Measurements from ENCODE around the gene MSMP.
A peak's percentile ranks its signal among the peaks of the same experiment; 100 is the strongest.

Gene MSMP

DNA sequence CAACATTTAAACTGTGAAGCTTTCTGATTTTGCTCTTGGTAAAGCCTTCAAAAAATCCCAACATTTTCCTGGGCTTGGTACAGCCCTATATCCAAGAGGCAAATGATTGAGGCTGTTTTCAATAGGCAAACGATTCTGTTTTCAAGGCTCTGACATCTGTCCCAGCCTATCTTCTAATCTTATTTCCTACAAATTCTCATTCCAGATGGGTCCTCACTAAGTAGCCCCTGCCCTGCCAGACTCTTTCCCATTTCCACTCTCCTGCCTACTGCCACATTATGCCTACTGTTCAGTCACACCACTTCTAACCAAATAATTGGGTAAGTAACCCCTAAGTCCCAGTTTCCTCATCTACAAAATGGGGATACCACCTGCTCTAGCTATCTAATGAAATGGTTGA is 8.5 kb downstream of the MSMP start:
- no peak overlapping the region for H3K4me3 ChIP-seq (ENCODE audit: low read depth, low read length)

DNA sequence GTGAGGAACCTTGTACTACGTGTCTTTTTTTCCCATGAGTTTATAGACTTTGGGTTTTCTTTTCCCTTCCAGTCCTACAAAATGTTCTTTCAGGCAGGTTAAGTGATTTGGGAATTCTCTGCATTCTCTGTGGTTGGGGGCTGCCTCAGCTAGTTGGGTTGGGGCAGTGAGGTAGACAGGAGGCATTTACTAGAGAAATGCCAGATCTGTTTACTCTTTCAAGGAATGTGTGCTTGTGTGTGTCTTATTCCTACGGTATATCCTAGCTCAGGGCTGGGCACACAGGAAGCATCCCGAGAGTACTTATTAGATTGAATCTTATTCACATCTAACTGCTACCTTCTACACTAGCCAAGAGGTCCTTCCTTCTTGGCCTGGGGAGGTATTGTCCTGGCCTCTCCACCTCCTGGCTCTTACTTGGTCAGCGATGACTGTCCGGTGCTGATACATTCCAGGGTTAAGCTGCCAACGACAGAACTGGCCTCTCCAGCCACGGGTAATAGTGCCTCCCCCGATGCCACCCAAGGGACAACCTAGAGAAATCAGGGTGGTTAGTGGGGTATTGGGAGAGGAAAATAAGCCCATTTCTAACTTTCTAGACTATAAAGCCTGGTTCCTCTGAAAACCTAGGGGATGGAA is 10.1 kb downstream of the MSMP start:
- H3K4me3 ChIP-seq (ENCODE audit: low read depth, low read length): no peak overlapping the region

DNA sequence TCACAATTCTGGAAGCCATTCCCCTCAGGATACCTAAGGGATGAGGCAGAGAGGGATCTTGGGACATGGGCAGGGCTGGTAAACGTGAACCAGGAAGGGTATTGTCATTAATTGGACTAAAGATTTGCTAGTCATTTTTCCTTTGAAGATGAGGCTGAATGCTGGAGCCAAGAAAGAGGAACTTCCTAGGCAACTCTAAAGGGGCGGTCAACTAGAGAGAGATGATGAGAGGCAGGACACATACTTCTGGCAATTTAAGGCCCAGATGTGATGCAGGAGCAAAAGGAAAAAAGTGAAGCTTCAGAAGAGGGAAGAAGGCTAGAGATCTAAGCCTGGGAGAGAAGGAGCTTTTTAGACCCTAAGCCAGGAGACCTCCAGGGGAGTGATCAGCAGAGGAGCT is 10.6 kb downstream of the MSMP start:
- H3K4me3 ChIP-seq (ENCODE audit: low read depth, low read length): no peak overlapping the region

DNA sequence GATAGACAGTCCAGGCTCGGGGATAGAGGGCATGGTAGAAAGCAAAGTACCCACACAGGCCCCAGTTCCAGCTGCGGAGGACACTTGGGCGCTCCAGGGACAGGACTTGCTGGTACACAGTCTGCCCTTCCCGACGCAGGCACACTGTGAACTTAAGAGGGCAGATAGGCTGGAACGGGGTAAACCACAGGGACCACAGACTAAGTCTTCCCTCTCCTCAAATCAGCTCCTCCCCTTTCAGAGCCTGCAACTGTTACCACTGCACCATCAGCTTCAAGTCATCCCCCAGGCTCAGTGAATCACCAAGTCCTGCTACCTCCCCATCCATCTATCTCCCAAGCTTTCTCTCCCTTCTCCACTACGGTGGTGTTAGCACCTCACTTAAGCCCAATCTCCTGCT is 12.3 kb downstream of the MSMP start:
- no peak overlapping the region for H3K4me3 ChIP-seq (ENCODE audit: low read depth, low read length)

DNA sequence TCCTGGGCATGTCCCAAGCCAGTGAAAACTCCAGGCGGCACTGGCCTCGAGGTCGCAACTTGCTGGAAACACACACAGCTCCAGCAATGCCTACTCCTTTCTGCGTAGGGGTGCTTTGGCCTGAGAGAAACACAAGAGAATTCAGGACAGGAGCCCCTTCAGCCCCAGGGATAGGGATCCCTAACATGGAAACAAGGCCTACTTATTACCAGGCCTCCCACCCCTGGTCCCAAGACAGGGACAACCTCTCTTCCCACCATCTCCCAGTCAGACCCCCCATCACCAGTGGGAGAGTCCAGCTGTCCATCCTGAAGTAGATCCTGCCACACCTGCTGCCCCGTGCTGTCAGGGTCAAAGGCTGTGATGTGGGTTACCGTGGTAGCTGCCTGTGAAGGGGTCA is 13.8 kb downstream of the MSMP start:
- H3K4me3 ChIP-seq (ENCODE audit: low read depth, low read length): no peak overlapping the region

DNA sequence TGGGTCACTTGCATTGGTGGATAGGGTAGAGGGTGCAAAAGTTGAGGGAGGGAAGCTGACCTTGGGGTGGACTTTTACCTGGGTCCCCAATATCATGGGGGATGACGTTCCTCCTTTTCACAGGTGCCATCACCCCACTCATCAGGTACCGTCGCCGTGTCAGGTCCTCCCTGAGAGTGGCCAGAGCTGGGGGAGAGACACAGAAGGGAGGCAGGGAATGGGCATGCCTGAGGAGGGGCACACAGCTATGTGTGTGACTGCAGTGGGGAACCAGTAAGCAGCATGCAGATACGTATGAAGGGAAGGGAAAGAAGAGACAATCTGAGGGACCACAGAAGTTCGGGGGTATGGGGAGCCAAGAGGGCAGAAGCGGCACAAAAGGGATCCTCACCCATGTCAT is 15.2 kb downstream of the MSMP start:
- no peak overlapping the region for H3K4me3 ChIP-seq (ENCODE audit: low read depth, low read length)

DNA sequence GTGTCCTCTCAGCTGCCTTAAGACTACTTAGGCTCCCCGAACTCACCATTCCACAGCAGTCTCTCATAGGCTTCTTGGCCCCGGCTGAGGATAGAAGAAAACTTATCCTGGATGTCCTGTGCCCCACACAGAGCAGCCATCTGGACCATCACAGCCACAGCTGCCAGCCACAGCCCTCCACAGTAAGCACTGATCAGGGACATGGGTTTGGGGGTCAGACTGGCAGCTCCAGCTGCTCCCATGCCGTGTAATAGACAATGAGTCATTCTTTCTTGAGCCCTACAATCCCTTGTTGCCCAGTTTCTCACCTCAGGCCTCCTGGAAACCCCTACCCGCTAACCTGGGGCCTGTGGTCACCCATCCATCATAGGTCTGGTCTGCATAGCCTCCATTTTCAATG is 15.9 kb downstream of the MSMP start:
- no peak overlapping the region for H3K4me3 ChIP-seq (ENCODE audit: low read depth, low read length)

DNA sequence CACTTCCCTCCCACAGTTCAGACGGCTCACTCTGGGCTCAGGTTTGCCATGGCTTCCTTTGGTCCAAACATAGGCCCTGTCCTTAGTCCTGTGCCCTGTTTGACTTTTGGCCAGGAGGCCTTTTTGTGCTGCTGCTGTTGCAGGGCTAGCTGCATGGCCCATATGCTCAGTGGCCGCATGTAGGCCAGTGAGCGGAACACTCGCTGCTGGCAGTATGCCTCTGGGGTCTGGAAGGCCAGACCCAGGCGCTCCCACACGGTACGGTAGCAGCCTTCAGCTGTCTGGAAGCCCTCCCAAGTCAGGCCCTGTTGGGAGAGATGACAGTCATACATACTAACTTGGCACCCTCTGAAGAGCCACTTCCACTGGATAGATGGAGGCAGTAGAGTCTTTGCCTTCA is 16.9 kb downstream of the MSMP start:
- H3K4me3 ChIP-seq (ENCODE audit: low read depth, low read length): no peak overlapping the region

DNA sequence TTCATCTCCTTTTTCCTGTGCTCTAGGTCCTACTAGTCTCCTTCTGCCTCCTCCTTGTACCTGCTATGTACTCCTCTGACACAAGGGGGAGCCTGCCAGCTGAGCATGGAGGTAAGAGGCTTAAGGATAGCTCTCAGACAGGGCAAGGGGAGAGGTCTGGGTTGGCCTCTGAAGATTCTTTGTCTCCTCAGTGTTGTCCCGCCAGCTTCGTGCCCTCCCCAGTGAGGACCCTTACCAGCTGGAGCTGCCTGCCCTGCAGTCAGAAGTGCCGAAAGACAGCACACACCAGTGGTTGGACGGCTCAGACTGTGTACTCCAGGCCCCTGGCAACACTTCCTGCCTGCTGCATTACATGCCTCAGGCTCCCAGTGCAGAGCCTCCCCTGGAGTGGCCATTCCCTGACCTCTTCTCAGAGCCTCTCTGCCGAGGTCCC is 17.9 kb downstream of the MSMP start:
- no peak overlapping the region for H3K4me3 ChIP-seq (ENCODE audit: low read depth, low read length)

DNA sequence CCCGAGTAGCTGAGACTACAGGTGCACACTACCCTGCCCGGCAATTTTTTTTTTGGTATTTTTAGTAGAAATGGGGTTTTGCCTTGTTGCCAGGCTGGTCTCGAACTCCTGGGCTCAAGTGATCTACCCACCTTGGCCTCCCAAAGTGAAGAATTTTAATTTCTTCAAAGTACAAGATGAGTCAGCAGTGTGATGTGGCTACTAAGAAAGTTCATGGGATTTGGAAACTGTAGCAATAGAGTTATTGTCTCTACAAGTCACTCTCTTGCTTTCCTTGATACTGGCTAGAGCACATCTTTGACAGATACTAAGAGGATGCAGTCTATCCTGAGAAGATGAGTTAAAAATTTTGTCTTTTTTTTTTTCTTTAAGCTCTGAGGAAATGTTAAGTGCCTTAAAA is 20.0 kb downstream of the MSMP start:
- H3K4me3 ChIP-seq (ENCODE audit: low read depth, low read length): no peak overlapping the region

DNA sequence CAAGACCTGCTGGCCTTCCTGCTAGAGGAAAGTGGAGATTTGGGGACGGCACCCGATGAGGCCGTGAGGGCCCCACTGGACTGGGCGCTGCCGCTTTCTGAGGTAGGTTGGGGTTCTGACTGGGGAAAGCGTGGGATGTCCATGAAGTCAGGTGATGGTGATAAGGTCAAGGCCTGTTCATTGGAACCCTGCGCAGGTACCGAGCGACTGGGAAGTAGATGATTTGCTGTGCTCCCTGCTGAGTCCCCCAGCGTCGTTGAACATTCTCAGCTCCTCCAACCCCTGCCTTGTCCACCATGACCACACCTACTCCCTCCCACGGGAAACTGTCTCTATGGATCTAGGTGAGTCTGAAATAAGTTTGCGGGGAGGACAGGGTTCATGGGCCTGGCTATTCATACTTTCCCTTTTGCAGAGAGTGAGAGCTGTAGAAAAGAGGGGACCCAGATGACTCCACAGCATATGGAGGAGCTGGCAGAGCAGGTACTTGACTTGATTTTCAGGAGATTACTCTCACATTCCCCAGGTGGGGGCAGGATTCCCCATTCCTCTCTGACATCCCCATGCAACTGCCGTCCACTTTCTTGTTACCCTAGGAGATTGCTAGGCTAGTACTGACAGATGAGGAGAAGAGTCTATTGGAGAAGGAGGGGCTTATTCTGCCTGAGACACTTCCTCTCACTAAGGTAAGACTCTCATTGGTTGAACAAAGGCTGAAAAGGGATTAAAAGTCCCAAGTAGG is 21.1 kb downstream of the MSMP start:
- H3K4me3 ChIP-seq (ENCODE audit: low read depth, low read length): peak overlapping the region; percentile 77

DNA sequence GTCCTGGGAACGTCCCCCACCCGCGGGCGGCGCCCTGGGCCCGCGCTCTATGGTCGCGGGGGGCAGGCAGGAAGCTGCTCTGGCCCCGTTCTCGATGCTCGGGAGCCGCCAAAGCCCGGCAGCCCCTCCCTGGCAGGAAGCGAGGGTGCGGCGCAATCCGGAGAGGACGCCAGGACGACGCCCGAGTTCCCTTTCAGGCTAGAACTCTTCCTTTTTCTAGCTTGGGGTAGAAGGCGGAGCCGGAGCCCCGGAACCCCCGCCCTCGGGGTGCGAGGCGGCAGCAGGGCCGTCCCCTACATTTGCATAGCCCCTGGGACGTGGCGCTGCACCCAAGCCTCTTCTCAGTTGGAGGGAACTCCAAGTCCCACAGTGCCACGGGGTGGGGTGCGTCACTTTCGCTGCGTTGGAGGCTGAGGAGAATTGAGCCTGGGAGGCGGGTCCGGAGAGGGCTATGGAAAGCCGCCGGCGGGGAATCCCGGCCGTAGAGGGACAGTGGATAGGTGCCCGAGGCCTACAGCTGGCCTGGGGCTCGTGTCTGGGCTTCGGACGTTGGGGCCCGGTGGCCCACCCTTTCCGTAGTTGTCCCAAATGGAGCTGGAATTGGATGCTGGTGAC is 21.8 kb downstream of the MSMP start, which contains the start of the genes CREB3 and TLN1:
CREB3 (plus strand) TSS at position 482 of the 615 bp plus-strand sequence; CDS start at position 589, 107 bp downstream.
TLN1 (minus strand) TSS at position 11 of the 615 bp plus-strand sequence. CDS start 6,501 bp downstream, outside the sequence.
- peak within 1 kb of the TSS; percentile 77 for H3K4me3 ChIP-seq (ENCODE audit: low read depth, low read length)

DNA sequence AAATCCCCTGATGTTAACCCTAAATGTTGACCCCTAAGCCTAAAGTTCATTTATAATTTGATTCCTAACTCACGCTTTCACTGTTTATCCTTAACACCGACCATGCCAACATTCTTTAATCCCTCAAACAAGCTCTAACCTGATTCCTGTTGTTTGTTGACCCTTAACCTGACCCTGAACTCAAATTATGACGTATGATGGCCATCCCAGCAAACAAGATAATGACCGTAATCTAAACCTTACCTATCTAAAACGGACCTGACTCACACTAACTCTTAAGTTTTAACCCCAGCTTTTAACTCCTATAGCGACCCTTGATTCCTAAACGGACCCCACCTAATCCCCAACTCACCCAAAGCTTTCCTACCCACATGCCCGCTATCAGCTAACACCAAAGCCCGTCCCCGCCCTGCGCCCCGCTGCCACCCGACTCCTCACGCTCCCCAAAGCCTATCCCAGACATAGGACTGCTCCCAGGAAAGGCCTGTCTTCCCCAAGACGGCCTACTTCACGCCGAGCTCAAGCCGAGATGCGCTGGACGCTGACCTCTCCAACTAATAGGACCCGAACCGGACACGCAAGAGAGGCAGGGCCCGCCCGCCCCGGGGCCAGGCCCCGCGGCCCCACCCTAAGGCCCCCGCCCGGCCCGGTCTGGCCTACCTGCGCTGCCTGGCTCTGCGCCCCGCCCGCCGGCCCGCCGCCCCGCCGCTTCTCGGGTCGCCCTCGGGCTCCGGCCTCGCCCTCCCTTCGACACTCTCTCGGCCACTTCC is 22.5 kb downstream of the MSMP start:
- peak overlapping the region; percentile 77 for H3K4me3 ChIP-seq (ENCODE audit: low read depth, low read length)

DNA sequence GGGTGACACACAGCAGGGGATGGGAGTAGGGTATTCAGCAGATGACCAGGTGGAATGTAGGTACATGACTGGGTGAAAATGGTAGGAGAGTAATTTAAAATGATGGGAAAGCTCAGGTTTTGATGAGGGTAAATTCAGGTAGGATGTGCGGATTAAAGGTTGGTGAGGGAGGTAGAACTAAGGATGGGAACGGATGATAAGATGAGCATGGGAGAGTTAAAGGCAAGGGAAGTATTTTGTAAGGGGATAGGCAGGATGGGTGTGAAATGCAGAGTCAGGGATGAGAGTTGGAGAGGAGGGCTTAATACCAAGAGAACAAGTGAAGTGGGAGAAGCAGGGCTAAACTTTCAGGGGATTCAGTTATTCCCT is 23.6 kb downstream of the MSMP start:
- no peak overlapping the region for H3K4me3 ChIP-seq (ENCODE audit: low read depth, low read length)

DNA sequence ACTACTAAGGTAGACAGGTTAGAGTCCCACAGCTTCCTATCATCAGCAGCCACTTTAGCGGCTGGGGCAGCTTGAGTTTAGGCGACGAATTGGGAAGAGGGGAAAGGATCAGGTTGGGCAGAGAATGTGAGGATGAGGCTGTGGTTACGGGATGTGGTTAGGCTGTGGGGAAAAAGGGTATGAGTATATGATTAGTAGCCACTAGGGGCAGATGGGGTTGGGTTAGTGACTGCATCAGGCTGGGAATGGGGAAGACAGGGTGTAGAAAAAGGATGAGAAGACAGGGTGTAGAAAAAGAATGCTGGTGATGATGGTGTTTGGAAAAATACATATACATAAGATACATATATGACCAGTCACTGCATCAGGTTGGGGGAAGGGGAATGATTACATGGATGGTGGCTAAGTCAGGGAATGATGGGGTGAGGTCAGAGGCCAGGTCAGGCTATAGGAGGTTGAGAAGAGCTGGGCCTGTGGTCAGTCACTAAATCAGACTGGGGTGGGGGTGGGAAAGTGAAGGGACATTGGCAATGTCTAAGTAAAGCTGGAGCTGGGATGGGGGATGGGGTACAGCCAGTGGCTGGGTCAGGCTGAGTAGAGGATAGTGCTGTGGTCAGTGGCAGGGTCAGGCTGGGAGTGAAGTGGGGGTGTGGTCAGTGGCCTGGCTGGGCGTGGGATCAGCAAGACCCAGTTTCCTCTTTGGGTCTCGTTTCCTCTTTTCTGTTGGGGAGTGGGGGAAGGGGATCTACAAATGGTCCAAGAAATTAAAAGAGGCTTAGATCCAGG is 24.2 kb downstream of the MSMP start:
- no peak overlapping the region for H3K4me3 ChIP-seq (ENCODE audit: low read depth, low read length)

DNA sequence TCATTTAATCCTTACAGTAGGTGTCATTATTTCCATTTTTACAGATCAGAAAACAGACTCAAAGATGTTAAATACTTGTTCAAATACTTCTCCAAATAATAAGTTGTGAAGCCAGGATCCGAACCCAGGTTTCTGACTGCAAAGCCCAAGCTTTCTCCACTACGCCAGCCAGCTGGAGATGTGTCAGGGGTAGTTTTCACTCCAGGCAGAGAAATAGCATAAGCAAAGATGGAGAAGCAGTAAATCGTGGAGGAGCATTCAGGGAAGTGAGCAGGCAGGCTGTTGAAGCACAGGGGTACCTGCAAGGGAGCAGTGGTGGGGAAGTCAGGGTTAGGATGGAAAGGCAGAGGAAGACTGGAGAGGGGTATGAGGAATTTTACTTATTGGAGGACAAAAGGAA is 25.0 kb downstream of the MSMP start:
- H3K4me3 ChIP-seq (ENCODE audit: low read depth, low read length): no peak overlapping the region

DNA sequence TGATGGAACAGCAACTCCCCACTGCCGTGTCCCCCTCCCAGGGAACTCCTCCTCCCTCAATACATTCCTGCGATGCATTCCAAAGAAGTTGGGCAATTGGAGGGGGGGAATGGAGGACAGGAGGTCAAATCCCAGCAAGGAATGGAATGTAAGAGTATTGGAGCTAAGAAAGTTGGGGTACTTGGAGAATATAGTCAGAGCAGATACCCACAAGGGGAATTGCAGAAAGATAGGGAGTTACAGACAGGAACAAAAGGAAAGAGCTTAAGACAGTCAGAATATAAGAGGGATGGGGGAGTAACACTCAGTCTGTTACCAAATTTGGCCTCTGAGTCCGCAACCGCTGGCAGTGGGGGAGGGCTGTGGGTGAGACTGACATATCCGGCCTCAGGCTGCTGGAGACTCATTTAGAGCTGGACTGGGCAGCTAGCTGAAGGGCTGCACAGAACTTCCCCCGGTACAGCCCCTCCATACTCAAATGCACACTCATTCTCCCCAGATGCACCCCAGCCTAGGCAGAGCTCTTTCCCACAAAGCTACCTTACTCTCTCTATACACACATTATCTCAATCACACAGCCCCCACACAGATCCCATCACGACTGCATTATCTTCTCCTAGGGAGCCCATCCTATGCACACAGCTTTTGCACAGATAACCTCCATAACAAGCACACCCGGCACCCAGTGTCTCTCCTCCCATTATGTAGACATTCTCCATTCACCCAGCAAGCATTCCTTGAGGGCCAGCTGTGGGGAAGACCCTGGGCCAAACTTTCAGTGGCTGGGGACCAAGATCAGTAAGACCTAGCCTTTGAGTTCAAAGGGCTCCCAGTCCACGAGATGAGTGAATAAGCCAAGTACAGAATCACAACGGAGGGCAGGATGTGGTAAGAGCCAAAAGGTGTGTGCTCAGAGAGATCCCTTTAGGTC is 25.8 kb downstream of the MSMP start:
- no peak overlapping the region for H3K4me3 ChIP-seq (ENCODE audit: low read depth, low read length)

DNA sequence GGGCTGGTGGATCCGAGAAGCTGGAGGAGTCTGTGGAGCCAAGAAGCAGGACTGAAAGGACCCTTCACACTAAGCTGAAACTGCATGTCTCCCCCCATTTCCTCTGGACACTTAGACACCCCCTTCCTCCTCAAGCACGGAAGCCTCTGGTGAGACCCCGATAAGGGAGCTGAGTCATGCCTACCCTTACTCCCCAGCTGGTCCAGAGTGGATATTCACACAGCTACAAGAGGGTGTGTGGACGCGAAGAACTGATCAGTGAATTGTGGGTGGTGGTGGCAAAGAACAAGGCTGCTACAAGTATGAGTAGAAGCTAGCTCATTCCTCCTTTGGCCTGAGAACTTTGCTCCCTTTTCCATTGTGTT is 26.4 kb downstream of the MSMP start:
- no peak overlapping the region for H3K4me3 ChIP-seq (ENCODE audit: low read depth, low read length)

DNA sequence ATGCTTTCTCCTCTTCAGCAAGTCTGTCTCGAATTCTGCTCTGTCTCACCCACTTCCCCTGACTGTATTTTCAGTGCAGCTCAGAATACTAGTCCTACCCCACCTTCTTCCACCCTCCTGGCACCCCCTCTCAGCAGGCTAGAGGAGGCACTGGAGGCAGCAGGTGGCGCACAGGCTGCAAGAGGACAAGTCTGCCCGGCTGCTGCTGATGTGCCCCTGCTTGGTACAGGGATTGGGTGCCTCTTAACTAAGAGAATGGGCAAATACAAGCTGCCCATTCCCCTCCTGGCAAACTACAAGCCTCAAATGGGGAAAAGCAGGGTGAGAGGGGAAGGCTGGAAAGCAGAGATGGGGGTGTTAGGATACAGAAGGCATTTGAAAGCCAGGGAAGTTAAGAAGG is 27.1 kb downstream of the MSMP start:
- H3K4me3 ChIP-seq (ENCODE audit: low read depth, low read length): no peak overlapping the region

DNA sequence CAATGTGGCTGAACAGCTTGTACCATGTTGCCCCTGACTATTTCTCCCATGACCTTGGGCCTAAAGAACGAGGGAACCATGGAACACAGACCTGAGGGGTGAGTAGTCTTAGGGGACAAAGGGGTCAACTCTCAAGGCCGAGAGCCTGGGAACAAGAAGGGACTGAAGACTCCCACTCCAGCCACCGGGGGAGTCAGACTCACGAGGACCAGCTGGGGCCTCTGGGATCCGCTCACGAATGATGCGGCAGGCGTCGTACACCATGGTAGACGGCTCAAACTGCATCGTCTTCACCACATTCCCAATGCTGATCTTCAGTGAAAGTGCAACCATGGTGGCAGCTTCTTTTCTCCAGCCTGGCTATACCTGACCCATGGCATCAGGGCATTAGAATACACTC is 28.7 kb downstream of the MSMP start:
- H3K4me3 ChIP-seq (ENCODE audit: low read depth, low read length): no peak overlapping the region

Measured in iPS-11a (cell line).